Transverse colon (tissue), 4 donors: Measurements from ENCODE around the gene AKIRIN2.

Experiments used
- CTCF ChIP-seq, 5 experiments: fragments of 200-600 bp in 3 of 5; fragments of 450-650 bp in 2 of 5; sonication (generic) in 3 of 5; IDR thresholded peaks; 1 replicate in 2 of 5; 2 replicates in 3 of 5; pipeline ENCODE4 v1.5.1; 2016 to 2017; ENCODE audit warnings: antibody characterized with exemption in 5 of 5, inconsistent platforms in 3 of 5, mild to moderate bottlenecking in 2 of 5, moderate library complexity in 1 of 5
- EP300 ChIP-seq: sonication (generic); formaldehyde crosslinking; IDR thresholded peaks from one replicate; pipeline ENCODE4 v1.6.1; 2017; ENCODE audit warnings: antibody characterized with exemption, low read depth
- POLR2A ChIP-seq: fragments of 450-650 bp; IDR thresholded peaks from one replicate; pipeline ENCODE4 v1.6.1; 2016; ENCODE audit warnings: antibody characterized with exemption, mild to moderate bottlenecking, moderate library complexity
- POLR2AphosphoS5 ChIP-seq, 3 donors: sonication (generic); formaldehyde crosslinking; IDR thresholded peaks; one replicate each; pipeline ENCODE4 v1.6.1; 2016; ENCODE audit warnings: antibody characterized with exemption in 3 of 3

- no peak for TF ChIP-seq POLR2AphosphoS5 (IDR thresholded peaks at IDR 0.05)
- no peak for TF ChIP-seq CTCF (IDR thresholded peaks at IDR 0.05)
- no peak for TF ChIP-seq POLR2A
- no peak for TF ChIP-seq EP300
Observed at GRCh38 chr6:87702589-87702945, 534 bp upstream of the AKIRIN2 start.
